ENCODE measurements around the gene ACADS.

The ACADS gene

DNA sequence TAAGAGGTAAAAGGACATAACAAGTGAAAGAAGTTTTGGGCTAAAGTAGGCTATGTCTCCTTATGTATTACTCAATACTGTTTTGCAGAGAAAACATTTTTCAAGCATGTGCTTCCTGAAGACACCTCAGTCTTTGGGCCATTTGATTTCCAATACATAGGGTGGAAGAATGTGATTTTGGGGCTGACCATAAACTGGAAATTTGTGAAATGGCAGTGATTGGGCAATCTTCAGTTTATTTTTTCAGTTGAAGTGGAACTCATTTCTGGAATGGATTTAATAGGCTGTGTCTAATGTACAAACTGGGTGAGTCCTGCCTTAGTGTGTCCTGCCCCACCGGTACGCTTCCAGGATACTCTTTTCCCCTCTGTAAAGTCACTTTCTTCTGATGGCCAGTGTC, 2.8 kb upstream of the ACADS start:
- TF ChIP-seq, protein P1, sequence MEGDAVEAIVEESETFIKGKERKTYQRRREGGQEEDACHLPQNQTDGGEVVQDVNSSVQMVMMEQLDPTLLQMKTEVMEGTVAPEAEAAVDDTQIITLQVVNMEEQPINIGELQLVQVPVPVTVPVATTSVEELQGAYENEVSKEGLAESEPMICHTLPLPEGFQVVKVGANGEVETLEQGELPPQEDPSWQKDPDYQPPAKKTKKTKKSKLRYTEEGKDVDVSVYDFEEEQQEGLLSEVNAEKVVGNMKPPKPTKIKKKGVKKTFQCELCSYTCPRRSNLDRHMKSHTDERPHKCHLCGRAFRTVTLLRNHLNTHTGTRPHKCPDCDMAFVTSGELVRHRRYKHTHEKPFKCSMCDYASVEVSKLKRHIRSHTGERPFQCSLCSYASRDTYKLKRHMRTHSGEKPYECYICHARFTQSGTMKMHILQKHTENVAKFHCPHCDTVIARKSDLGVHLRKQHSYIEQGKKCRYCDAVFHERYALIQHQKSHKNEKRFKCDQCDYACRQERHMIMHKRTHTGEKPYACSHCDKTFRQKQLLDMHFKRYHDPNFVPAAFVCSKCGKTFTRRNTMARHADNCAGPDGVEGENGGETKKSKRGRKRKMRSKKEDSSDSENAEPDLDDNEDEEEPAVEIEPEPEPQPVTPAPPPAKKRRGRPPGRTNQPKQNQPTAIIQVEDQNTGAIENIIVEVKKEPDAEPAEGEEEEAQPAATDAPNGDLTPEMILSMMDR (IDR thresholded peaks at IDR 0.05): no peak

DNA sequence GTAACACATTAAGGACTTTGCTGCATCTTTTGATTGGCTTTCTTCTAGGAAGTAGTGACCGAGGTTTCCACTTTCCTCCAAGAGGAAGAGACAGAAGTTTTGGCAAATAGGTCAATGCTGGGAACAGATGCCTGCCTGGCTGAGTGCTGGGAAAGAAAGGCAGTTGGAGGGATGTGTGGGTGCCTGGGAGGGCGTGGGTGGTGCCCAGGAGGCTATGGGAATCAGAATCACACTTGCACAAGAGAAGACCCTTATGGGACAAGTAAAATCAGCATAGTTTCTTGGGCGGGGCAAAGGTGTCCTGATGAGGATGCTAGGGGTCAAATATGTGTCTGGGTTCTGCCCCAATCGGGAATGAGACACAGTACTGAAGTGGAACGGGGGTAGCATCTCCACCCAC, 906 bp upstream of the ACADS start:
- TF ChIP-seq, protein P1 (IDR thresholded peaks at IDR 0.05): no peak

DNA sequence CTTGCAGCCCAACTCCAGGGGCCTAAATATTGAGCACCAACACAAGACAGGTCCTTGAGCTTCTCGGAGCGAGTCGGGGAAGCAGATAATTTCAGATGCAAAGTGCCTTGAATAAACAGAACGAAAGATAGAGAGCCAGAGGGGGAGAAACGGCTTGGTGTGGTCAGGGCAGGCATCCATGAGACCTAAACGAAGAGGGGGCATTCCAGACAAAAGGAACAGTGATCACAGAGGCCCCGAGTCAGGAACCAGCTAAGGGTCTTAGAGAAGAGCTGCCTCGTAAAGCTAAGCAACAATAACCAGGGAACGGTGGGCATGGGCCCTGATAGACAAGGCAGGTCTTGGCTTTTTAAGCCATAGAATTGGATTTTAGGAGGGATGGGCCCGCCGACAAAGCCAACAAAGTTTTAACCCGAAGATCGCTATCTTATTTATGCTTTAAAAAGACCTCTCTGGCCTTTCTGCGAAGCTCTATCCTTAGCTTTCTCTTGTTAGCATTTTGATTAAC, 421 bp upstream of the ACADS start:
- TF ChIP-seq, protein P1 (IDR thresholded peaks at IDR 0.05): no peak

DNA sequence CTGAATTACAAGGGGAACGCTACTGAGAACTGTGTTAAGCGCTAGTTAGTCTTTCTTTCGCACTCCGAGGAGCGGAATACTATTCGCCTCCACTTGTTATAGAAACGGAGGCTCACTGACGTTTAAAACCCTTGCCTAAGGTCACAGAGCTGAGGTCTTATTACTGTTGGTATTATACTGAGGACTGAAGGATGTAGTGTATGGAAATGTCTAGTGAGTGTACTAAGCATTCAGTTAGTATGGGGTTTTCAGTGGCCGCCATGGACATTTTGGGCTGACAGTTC, 826 bp downstream of the ACADS start:
- TF ChIP-seq, protein P1 (IDR thresholded peaks at IDR 0.05): no peak

DNA sequence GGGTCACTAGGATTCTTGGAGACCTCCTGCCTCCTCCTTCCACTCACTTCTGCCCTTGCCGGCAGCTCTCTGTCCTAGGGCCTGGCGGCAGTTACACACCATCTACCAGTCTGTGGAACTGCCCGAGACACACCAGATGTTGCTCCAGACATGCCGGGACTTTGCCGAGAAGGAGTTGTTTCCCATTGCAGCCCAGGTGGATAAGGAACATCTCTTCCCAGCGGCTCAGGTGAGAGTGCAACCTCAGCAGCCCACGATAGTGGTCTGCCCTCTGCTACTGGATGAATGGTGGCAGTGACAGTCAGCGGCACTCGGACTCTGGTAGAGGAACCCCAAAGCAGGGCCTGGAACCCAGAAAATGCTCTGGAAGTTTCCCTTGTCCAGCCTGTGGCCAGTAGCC, 1.3 kb downstream of the ACADS start:
- TF ChIP-seq, protein P1 (IDR thresholded peaks at IDR 0.05): no peak

DNA sequence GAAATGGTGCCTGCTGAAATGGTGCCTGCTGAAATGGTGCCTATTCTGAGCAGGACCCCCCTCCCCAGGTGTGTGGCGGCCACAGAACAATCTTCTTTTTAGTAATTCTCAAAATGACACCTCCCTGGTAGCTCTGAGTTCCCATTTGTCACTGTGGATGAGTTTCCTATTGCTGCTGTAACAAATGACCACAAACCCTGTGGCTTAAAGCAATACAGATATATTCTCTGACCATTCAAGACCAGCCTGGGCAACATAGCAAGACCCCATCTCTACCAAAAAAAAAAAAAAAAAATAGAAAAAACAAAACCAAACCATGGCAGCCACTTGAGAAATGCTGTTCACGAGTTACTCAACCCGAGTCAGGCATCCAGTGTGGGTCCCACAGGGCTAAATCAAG, 7.9 kb downstream of the ACADS start:
- TF ChIP-seq, protein P1 (IDR thresholded peaks at IDR 0.05): no peak

DNA sequence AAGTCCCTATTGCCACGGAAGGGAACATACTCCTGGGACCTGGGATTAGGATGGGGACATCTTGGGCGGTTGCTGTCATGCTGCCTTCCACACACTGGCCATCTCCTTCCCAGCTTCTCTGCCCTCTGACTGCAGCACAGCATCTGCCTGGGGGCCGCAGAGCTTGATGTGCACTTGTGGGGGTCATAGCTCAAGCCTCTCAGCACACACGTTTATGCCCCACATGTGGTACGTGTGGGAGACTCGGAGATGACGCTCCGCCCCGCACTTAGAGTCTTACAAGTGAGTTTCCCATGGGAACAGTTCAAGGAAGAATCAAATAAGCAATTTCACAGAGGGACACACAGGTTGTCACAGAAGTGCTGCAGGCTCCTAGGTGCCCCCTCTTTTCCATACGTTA, 8.6 kb downstream of the ACADS start:
- TF ChIP-seq, protein P1 (IDR thresholded peaks at IDR 0.05): no peak

DNA sequence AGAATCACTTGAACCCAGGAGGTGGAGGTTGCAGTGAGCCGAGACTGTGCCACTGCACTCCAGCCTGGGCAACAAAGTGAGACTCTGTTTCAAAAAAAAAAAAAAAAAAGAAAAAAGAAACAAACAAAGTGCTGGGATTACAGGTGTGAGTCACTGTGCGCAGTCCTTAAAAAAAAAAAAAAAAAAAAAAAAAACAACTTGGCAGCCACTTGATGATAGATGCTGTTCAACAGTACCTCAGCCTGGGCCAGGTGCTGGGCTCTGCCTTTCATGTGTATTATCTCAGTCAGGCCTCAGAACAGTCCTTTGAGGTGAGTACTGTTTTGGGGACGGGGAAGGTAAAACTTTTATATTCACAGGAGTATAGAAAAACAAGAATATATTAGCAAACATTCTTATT, 9.6 kb downstream of the ACADS start:
- TF ChIP-seq, protein P1 (IDR thresholded peaks at IDR 0.05): no peak
